Measurements from ENCODE around the gene HOXC13.

GRCh38 chr12:53951577-53952334 lies 13.1 kb downstream of the HOXC13 start:
- TF ChIP-seq SIN3A (IDR thresholded peaks at IDR 0.05; ENCODE audit: borderline replicate concordance, insufficient read depth, low read length) (no peak), POLR2AphosphoS5 (IDR thresholded peaks at IDR 0.05; ENCODE audit: low read depth, low read length) (no peak), REST (IDR thresholded peaks at IDR 0.05; ENCODE audit: insufficient read depth in 1 of 2, low read depth in 2 of 2, low read length in 2 of 2) (no peak), TAF1 (IDR thresholded peaks at IDR 0.05; ENCODE audit: borderline replicate concordance, insufficient read depth, low read length) (no peak), FOXP2 (optimal IDR thresholded peaks at IDR 0.05; ENCODE audit: borderline replicate concordance, extremely low read depth, extremely low read length, insufficient read depth) (no peak)

Measured in PFSK-1 (cell line).